H9 (cell line): ENCODE data around the gene ZNF560. TPM values are rescaled to one million over a fixed set of nuclear protein-coding genes. Genes with fewer than 3 reads are reported as not detected.

ENCODE experiments used
- DNase-seq: peaks from one replicate; pipeline ENCODE4 v3.0.0-alpha.2; 2017
- H2AFZ ChIP-seq: one replicate; pipeline ENCODE4 v1.6.1; 2013; ENCODE audit warnings: mild to moderate bottlenecking, low read length, control low read depth, moderate library complexity
- H2AK5ac ChIP-seq: 2 replicates; pipeline ENCODE4 v1.6.1; 2013; ENCODE audit warnings: low read length, control low read depth, mixed read lengths; ENCODE audit not compliant: insufficient read length
- H2BK120ac ChIP-seq: one replicate; pipeline ENCODE4 v1.6.1; 2013; ENCODE audit warnings: low read depth, mild to moderate bottlenecking, low read length, control low read depth, inconsistent platforms; ENCODE audit not compliant: poor library complexity, severe bottlenecking
- H2BK12ac ChIP-seq: 2 replicates; pipeline ENCODE4 v1.6.1; 2013; ENCODE audit warnings: low read length, control low read depth, mixed read lengths, low read depth; ENCODE audit not compliant: insufficient read length
- H2BK15ac ChIP-seq: 2 replicates; pipeline ENCODE4 v1.6.1; 2013; ENCODE audit warnings: low read depth, low read length, control low read depth
- H2BK20ac ChIP-seq: one replicate; pipeline ENCODE4 v1.6.1; 2013; ENCODE audit warnings: low read depth, mild to moderate bottlenecking, low read length, control low read depth, inconsistent platforms; ENCODE audit not compliant: poor library complexity, severe bottlenecking
- H2BK5ac ChIP-seq: 2 replicates; pipeline ENCODE4 v1.6.1; 2013; ENCODE audit warnings: low read length, control low read depth, mixed read lengths; ENCODE audit not compliant: insufficient read length
- H3K14ac ChIP-seq: 2 replicates; pipeline ENCODE4 v1.6.1; 2013; ENCODE audit warnings: low read length, control low read depth; ENCODE audit not compliant: insufficient read depth
- H3K18ac ChIP-seq: 2 replicates; pipeline ENCODE4 v1.6.1; 2013; ENCODE audit warnings: low read depth, mild to moderate bottlenecking, mixed read lengths, low read length, control low read depth; ENCODE audit not compliant: insufficient read length
- H3K23ac ChIP-seq: 2 replicates; pipeline ENCODE4 v1.6.1; 2013; ENCODE audit warnings: low read length, control low read depth, mixed read lengths, low read depth; ENCODE audit not compliant: insufficient read length
- H3K23me2 ChIP-seq: 2 replicates; pipeline ENCODE4 v1.6.1; 2013; ENCODE audit warnings: low read depth, mild to moderate bottlenecking, mixed read lengths, low read length, control low read depth; ENCODE audit not compliant: insufficient read length, poor library complexity, severe bottlenecking
- H3K27ac ChIP-seq: 2 replicates; pipeline ENCODE4 v1.5.1; 2013; ENCODE audit warnings: low read length, control low read depth, mixed read lengths, low read depth; ENCODE audit not compliant: insufficient read length
- H3K27me3 ChIP-seq: 2 replicates; pipeline ENCODE4 v1.6.1; 2013; ENCODE audit warnings: low read length, control low read depth, inconsistent platforms; ENCODE audit not compliant: insufficient read depth
- H3K4ac ChIP-seq: 2 replicates; pipeline ENCODE4 v1.6.1; 2013; ENCODE audit warnings: low read depth, mild to moderate bottlenecking, control low read depth, inconsistent platforms, low read length, moderate library complexity
- H3K4me1 ChIP-seq: 2 replicates; pipeline ENCODE4 v1.6.1; 2013; ENCODE audit warnings: low read length, control low read depth, inconsistent platforms; ENCODE audit not compliant: insufficient read depth
- H3K4me2 ChIP-seq: 2 replicates; pipeline ENCODE4 v1.6.1; 2013; ENCODE audit warnings: low read length, control low read depth, mixed read lengths; ENCODE audit not compliant: insufficient read length, insufficient read depth
- H3K56ac ChIP-seq: 2 replicates; pipeline ENCODE4 v1.6.1; 2013; ENCODE audit warnings: low read depth, mild to moderate bottlenecking, mixed read lengths, low read length, control low read depth; ENCODE audit not compliant: insufficient read length
- H3K79me1 ChIP-seq: 2 replicates; pipeline ENCODE4 v1.6.1; 2013; ENCODE audit warnings: low read depth, mild to moderate bottlenecking, moderate library complexity, low read length, control low read depth, inconsistent platforms; ENCODE audit not compliant: insufficient read depth, poor library complexity, severe bottlenecking
- H3K79me2 ChIP-seq: 2 replicates; pipeline ENCODE4 v1.6.1; 2013; ENCODE audit warnings: low read length, control low read depth, inconsistent platforms; ENCODE audit not compliant: insufficient read depth
- H3K9ac ChIP-seq: 2 replicates; pipeline ENCODE4 v1.6.1; 2013; ENCODE audit warnings: low read length, control low read depth, mixed read lengths; ENCODE audit not compliant: insufficient read length; ENCODE audit errors: extremely low read depth
- H3K9me3 ChIP-seq: one replicate; pipeline ENCODE4 v1.6.1; 2013; ENCODE audit warnings: low read depth, low read length, inconsistent platforms; ENCODE audit not compliant: control insufficient read depth
- H3T11ph ChIP-seq: one replicate; pipeline ENCODE4 v1.6.1; 2013; ENCODE audit warnings: mild to moderate bottlenecking, low read length, control low read depth, inconsistent platforms
- H4K20me1 ChIP-seq: one replicate; pipeline ENCODE4 v1.6.1; 2013; ENCODE audit not compliant: control insufficient read depth, insufficient read length, insufficient read depth
- H4K5ac ChIP-seq: 2 replicates; pipeline ENCODE4 v1.6.1; 2013; ENCODE audit warnings: low read depth, mild to moderate bottlenecking, mixed read lengths, low read length, control low read depth; ENCODE audit not compliant: insufficient read length
- H4K8ac ChIP-seq: replicated peaks from 2 replicates; pipeline ENCODE4 v1.6.1; 2013; ENCODE audit warnings: low read length, control low read depth, mixed read lengths, low read depth; ENCODE audit not compliant: insufficient read length
- H4K91ac ChIP-seq: 2 replicates; pipeline ENCODE4 v1.6.1; 2013; ENCODE audit warnings: low read depth, mild to moderate bottlenecking, moderate library complexity, mixed read lengths, low read length, control low read depth; ENCODE audit not compliant: insufficient read length
- H3K27ac Mint-ChIP-seq, 3 experiments: 2 replicates in 2 of 3; 3 replicates in 1 of 3; pipeline ENCODE4 v1.8.0; 2020 to 2021; ENCODE audit warnings: mixed read lengths in 3 of 3, mild to moderate bottlenecking in 1 of 3, moderate library complexity in 1 of 3
- H3K27me3 Mint-ChIP-seq: 2 replicates; pipeline ENCODE4 v1.8.0; 2021; ENCODE audit warnings: low read depth, mild to moderate bottlenecking, moderate library complexity, mixed read lengths
- H3K36me3 Mint-ChIP-seq, 3 experiments: 2 replicates in 2 of 3; 3 replicates in 1 of 3; pipeline ENCODE4 v1.8.0; 2020 to 2021; ENCODE audit warnings: low read depth in 3 of 3, mixed read lengths in 3 of 3; ENCODE audit not compliant: insufficient read depth in 1 of 3
- H3K4me1 Mint-ChIP-seq, 2 experiments: 2 replicates each; pipeline ENCODE4 v1.8.0; 2020; ENCODE audit warnings: mixed read lengths in 2 of 2
- H3K4me3 Mint-ChIP-seq, 2 experiments: 2 replicates in 1 of 2; 3 replicates in 1 of 2; pipeline ENCODE4 v1.8.0; 2020 to 2021; ENCODE audit warnings: mild to moderate bottlenecking in 2 of 2, mixed read lengths in 2 of 2, moderate library complexity in 1 of 2
- H3K9me3 Mint-ChIP-seq, 2 experiments: 2 replicates in 1 of 2; 3 replicates in 1 of 2; pipeline ENCODE4 v1.8.0; 2020; ENCODE audit warnings: mild to moderate bottlenecking in 2 of 2, mixed read lengths in 2 of 2, moderate library complexity in 1 of 2
- WGBS: extraction: QIAGEN DNeasy Blood & Tissue Kit; methylation state at CpG from one replicate; pipeline ENCODE4 v1.1.7; 2013; ENCODE audit warnings: missing lambda C conversion rate, low lambda C conversion rate, mixed read lengths; ENCODE audit not compliant: insufficient read length; ENCODE audit errors: extremely low coverage; 5-methylcytosine and 5-hydroxymethylcytosine counted together
- total RNA-seq: library from RNA; stranded (reverse); gene quantifications from 2 replicates; pipeline ENCODE4 v1.2.1, GENCODE V29; 2021
- TF ChIP-seq, protein P1 (sequence below): fragments of 200-600 bp; sonication (generic); conservative IDR thresholded peaks from 3 replicates; pipeline ENCODE4 v1.8.0; 2021; ENCODE audit warnings: antibody characterized with exemption, mild to moderate bottlenecking

Gene ZNF560
- total RNA-seq, 1 experiment from 2014 or later = not detected

DNA sequence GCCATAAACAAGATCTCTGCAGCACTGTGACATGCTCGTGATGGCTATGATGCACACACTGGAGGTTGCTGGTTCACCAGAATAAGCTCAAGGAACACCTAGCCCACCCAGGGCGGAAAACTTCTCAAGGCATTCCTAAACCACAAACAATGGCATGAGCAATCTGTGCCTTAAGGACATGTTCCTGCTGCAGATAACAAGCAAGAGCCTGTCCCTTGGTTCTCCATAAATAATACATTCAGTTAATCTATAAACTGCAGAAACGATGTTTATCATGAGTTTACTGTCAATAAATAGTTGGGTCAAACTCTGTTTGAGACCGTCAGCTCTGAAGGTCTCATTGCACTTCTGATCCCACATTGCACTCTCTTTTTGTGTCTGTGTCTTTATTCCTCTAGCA lies 44.5 kb downstream of the ZNF560 start:
- no peak for DNase-seq
- Histone ChIP-seq H2BK5ac (no peak overlapping the region), H3K14ac (no peak overlapping the region), H3K4me2 (no peak overlapping the region), H3K56ac (no peak overlapping the region), H2BK20ac (no peak overlapping the region), H3K27ac (no peak overlapping the region), H4K20me1 (no peaks in the 10 kb centered on the region), H3K18ac (no peak overlapping the region), H3K9ac (no peak overlapping the region), H3K9me3 (peaks cover 78% of the 10 kb centered on the region), H2AFZ (no peak overlapping the region), H2BK15ac (no peak overlapping the region), H3K4ac (no peak overlapping the region), H4K8ac (no peak overlapping the region), H4K5ac (no peak overlapping the region), H3K23me2 (no peaks in the 10 kb centered on the region), H2AK5ac (no peak overlapping the region), H3K27me3 (no peaks in the 10 kb centered on the region), H3K4me1 (no peaks in the 10 kb centered on the region), H2BK12ac (no peak overlapping the region), H3T11ph (no peak overlapping the region), H2BK120ac (no peak overlapping the region), H3K79me2 (no peaks in the 10 kb centered on the region), H4K91ac (no peak overlapping the region), H3K79me1 (no peaks in the 10 kb centered on the region), H3K23ac (no peak overlapping the region)
- no CpG with 5 or more reads among the region's 4 CpGs for WGBS
- Mint-ChIP-seq H3K4me3 (no peak overlapping the region), H3K9me3 (peaks cover 89 to 93% of the 10 kb centered on the region in 2 experiments), H3K27ac (no peak overlapping the region), H3K27me3 (peaks cover 3% of the 10 kb centered on the region), H3K36me3 (peaks cover 15 to 46% (median 26%) of the 10 kb centered on the region in 3 experiments), H3K4me1 (no peaks in the 10 kb centered on the region)
- TF ChIP-seq, protein P1, sequence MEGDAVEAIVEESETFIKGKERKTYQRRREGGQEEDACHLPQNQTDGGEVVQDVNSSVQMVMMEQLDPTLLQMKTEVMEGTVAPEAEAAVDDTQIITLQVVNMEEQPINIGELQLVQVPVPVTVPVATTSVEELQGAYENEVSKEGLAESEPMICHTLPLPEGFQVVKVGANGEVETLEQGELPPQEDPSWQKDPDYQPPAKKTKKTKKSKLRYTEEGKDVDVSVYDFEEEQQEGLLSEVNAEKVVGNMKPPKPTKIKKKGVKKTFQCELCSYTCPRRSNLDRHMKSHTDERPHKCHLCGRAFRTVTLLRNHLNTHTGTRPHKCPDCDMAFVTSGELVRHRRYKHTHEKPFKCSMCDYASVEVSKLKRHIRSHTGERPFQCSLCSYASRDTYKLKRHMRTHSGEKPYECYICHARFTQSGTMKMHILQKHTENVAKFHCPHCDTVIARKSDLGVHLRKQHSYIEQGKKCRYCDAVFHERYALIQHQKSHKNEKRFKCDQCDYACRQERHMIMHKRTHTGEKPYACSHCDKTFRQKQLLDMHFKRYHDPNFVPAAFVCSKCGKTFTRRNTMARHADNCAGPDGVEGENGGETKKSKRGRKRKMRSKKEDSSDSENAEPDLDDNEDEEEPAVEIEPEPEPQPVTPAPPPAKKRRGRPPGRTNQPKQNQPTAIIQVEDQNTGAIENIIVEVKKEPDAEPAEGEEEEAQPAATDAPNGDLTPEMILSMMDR = no peak
